Stimulated activated CD4-positive, alpha-beta T cell treated with anti-CD3 and anti-CD28 coated beads, Interleukin-12 subunit alpha, Interleukin-12 subunit beta, amount 100 ng/mL, for 4 hours (primary cell): ENCODE data around the gene TPM1.

ENCODE experiments used
- DNase-seq: peaks from one replicate; pipeline ENCODE4 v3.0.0-alpha.2; 2020

TPM1 gene

DNA sequence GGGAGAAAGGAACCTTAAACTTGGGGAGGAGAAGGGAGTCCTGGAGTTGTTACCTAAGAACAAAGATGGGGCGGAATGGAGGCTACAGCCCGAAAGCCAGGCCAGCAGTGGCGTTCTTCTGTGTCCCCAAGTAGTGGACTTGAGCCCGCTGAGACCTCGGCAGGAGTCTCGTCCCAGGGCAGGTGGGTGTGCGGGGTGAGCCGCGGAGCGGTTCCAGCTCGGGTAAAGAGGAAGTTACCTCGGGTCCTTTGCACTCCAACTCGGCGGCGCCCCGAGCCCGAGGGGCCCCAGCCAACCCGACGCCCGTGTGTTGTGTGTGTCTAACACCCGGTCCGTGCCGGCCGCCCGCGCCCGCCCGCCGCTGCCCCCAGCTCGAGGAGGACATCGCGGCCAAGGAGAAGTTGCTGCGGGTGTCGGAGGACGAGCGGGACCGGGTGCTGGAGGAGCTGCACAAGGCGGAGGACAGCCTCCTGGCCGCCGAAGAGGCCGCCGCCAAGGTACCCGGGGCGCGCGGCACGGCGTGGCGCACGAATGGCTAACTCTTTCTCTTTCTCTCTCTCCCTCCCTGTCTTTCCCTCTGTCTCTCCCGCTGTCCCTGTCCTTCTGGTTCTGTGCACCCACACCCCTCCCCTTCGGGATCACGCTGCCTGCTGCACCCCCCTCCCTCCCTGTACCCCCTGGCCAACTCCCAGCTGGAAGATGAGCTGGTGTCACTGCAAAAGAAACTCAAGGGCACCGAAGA is 959 bp downstream of the TPM1 start:
- no peak for DNase-seq

DNA sequence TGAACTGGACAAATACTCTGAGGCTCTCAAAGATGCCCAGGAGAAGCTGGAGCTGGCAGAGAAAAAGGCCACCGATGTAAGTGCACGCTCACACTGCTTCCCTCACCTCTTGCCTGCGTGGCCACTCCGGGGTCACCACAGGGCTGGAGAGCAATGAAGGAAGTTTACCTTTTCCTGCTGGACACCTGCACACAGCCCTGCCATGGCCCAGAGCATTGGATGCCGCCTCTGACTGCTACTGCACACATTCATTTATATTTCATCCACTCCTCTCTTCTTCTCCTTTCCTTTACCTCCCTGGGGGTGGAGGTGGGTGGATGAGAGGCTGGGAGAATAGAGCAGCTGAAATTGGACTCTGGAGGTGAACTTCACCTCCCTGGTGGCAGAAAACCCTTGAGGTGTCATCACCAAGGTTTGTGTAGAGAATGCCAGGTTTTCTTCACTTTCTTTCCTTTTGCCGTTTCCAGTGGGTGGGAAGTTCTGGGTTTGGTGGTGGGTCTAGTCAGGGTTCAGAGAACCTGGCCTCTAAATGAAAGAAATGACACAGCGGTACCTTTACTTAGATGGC is 1.6 kb downstream of the TPM1 start:
- no peak for DNase-seq

DNA sequence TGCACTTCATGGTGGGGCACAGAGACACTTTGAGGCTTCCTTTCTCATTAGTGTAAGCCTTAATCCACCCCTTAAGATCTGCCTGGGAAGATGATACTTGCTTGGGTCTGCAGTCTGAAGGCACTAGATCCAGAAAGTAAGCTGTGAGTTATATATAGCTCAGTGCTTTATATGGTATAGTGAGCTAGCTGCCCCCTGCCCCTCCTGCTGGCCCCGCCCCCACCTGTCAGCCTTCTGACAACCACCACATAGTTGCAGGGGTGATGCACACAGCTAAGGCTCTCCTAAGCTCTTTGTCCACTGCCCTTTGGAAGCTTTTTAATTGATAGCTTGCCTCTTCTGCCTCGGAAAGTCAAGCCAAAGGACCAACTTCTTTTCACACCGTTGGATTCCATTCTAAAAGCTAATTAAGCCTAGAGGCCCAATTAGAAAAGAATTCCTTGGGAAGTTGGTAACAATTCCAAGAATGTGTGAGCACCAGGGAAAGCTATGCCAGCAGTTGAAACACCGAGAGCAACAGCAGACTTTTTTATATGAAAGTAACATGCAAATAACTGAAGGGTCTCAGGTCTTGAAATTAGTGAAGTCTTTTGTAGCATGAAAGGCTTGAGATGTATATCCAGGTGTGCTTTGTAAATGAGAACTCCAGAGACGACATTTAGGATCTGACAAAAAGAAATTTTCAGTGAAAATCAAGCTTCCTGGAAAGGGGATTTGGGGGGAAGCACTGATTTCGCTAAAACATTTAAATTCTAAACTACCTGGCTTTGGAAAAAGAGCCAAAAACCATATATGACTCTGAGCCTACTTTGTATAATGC is 2.3 kb downstream of the TPM1 start:
- DNase-seq: no peak

DNA sequence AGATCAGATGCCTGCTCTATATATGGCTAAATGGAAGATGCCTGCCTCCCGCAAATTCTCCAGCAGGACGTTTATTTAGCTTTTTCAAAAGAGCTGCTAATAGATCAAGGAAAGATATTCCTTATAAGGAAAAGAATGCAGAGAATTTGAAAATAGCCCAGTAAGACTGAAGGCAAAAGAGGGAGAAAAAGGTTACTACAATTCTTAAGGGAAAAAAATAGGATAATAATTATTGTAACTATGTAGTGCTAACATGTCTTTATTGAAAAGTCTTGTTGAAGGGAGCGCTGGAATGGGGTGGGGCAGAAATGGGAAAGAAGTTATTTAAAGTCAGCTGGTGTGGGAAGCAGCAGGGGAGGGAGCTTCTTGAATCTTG is 2.9 kb downstream of the TPM1 start:
- no peak for DNase-seq

DNA sequence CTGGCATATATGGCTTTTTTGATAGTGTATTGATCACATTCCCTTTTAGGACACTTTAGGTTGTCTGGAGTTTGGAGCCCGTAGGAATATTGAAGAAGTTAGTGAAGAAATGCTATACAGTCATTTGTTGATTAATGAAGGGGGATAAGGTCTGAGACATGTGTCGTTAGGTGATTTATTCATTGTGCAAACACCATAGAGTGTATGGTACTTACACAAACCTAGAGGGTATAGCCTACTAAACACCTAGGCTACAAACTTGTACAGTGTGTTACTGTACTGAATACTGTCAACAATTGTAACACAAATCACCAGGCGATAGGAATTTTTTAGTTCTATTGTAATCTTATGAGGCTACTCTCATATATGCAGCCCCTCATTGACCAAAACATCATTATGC is 3.3 kb downstream of the TPM1 start:
- no peak for DNase-seq

DNA sequence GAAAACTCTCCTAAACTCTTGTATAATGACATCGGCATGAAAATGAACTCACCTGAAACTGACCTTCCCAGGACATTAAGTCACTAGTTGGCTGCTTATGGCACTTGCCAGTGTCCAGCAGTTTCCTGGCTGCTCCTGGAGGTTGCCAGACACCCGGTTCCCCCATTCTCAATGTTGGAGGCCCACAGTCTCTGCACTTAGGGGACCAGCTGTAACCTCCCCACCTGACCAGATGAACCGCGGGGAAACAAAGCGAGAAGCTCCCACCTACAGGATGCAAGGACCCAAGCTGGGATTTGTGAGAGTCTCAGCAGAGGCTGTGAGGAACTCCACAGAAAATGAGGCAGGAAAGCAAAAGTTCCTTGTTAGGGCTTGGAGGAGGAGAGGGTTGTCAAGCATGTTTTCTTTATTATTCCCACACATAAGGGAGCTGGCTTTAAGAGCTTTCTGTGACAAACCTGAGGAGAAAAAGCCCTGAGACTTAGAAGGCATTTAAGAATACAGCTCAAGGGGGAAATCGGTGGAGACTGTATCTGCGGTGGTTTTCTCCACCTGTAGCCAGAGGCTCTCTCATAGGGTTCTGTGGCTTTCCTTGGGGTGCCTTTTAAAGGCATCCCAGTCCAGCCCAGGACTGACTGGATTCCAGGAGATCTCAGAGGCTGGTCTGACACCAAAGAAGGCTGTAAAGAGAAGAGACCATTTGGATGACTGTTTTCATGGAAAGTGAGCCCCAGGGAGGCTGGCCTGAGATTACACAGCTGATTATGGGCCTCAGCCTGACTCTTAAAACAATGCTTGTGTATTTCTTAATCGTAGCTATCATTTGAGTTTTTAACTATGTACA is 4.6 kb downstream of the TPM1 start:
- DNase-seq: no peak

DNA sequence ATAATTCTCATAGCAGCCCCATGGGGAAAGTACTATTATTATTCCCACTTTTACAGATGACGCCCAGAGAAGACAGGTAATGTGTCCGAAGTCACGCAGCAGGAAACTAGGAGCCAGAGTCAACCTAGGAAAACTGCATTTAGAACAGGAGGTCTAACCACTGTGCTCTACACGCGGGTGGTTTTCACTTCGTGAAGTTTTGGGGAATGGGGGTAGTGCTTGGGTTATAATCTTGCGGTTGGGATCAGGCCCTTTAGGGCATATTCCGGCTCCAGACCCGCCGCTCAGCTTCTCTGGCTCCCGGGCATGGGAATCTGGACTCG is 5.2 kb downstream of the TPM1 start:
- DNase-seq: no peak

DNA sequence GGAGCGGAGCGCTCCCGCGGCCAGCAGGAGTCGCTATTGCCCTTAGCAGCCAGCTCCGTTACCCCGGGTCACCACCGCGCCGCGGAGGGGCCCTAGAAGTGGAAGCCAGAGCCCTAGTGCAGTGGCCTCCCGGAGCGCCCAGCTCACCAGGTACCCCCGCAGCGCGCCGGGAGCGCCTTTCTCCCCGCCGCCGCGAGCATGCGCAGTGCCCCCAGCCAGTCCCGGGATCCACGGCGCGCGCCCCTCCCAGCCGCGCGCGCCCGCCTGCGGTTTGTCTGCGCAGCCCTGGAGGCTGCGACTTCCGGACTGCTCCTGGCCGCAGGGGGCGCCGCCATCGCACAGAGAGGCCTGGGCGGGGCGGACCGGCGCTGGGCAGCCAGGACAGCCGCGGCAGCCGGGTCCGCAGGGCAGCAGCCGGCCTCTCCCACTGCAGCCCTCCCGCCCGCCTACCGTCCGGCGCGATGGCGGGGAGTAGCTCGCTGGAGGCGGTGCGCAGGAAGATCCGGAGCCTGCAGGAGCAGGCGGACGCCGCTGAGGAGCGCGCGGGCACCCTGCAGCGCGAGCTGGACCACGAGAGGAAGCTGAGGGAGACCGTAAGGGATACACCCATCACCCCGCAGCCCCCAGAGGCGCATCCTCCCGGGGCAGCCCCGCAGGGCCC is 5.7 kb downstream of the TPM1 start:
- DNase-seq: peak; percentile 83

DNA sequence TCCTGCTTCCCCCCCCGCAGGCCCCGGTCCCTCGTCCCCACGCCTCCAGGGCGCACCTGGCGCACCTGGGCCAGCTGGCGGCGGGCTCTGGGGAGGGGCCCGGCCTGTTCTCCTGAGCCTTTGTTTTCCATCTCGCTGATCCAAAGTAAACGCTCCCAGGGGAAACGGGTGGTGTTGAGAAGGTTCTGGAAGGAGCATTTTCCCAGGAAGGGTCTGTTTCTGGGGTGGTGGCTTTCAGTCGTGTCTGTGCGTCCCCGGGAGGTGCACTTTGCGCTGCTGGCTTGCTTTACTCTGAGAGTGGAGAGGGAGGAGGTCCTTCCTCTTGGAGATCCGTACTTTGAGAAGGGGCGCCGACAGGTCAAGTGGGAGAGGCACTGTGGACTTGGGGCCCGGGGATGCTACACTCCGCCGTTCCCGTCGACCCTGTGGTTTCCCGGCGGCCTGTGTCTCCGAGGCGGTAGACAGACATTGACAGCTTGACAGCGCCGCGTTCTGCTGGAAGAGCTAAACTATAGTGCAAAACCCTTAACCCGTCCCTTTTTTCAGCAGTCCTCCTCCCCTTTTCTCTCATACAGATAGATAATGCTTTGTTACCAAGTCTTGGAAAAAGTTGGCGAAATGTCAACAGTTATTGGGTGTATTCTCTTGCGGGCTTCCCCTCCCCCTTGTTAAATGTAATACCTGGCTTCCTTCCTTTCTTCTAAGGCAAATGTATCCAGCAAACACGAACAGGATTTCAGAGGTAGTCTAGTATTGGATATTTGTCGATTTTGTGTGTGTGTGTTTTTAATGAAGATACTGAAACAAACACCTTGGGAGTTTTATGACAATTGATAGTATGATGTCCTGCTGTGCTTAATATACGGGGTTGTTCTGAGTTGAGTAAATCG is 6.5 kb downstream of the TPM1 start:
- DNase-seq: peak; percentile 26

DNA sequence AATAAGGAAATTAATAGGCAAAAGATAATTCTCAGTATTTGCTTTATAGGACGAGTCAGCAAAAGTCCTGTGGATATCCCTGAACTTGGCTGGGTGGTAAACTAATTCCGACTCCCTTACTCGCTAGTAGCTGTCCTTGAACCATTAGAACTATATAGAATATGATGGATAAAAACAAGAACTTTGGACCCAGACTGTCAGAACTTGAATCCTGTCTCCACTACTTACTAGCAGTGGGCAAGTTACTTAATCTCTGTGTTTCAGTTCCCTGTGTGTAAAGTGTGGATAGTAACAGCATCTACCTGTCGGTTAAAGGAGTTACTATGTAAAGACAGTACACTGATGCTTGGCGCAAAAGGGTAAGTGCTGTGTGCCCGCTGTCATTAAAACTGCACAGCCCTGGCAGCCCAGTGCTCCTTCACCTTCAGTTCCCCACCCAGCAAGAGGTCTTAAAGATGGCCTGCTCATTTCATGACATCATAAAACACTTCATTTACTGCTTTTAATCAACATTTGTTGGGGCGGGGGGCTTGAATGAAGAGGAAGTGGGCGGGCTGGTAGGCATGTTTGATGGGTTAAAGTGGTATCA is 7.3 kb downstream of the TPM1 start:
- no peak for DNase-seq

DNA sequence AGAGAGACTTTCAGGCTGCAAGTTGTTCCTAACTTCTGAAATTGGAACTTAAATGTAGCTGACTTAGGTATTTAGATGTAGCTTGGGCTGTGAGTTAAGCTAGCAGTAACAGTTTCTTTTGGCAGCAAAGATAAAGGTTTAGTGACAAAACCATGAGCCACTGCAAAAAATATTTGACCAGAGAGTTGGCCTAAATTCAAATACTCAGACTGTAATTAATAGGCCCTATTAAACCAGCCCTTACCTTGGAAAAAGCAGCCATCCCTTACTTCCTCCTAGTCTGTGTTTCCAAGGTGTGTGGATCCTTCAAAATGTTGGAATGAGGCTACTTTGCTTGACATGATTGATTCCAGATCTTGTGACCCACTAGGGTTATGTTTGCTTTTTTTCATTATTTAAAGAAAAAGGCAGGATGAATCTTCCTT is 8.2 kb downstream of the TPM1 start:
- DNase-seq: no peak

DNA sequence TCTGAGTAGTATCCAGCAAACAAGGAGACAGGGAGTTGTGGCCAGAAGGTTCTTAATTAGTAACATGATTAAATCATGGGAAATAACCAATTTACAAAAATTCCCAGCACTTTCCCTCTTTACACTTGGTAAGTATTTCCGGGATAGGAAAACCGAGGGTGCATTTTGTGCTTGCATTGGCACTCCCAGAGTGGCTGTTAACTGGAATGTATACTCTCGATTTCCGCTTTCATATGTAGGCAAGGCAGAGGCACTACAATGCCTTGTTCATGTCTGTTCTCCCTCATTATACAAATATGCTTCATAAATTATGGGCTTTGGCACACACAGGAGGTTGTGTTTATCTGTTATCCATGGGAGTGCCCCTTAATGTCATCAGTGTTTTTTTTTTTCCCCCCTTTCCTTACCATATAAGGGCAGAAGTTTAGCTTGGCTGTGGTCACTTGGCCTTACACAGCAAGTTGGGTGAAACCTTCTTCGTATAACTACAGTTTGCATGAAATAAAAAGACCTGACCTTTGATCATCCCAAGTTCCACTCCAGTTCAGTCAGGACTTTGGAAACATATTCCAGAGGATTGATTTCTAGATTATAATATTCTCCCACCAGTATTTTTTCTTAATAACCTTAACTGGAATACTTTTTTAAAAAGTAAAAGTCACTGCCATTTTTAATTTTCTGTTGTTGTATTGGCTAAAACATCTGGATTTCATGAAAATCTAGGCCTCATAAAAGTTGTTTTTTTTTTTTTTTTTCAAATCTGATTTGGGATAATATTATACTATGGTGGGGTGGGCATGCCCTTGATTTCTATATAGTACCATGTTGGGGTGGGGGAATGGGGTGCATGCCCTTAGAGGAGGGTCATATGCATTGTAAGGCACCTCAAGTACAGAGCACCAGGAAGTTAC is 8.9 kb downstream of the TPM1 start:
- no peak for DNase-seq

DNA sequence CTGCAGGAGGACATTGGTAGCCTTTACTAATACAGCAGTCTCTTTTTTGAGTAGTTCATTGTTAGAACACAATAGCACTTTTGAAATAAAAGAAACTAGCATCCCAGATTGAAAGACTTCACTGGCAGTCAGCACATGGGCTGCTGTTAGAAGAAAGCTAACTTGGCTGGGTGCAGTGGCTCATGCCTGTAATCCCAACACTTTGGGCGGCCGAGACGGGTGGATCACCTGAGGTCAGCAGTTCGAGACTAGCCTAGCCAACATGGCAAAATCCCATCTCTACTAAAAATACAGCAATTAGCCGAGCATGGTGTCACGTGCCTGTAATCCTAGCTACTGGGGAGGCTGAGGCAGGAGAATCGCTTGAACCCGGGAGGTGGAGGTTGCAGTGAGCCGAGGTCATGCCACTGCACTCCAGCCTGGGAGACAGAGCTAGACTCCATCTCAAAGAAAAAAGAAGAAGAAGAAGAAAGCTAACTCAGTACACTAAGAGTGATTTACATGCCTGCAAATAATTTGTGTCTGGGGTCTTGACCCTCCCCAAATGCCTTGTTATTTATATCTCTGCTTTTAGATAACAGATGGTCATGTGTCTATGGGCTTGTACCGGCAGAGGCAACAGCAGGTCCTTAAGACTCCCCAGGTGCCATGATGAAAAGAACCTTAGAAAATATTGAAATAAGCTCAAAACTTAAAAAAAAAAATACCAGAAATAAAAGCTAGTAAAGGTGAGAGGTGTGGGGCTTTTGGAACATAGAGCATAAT is 9.7 kb downstream of the TPM1 start:
- no peak for DNase-seq

DNA sequence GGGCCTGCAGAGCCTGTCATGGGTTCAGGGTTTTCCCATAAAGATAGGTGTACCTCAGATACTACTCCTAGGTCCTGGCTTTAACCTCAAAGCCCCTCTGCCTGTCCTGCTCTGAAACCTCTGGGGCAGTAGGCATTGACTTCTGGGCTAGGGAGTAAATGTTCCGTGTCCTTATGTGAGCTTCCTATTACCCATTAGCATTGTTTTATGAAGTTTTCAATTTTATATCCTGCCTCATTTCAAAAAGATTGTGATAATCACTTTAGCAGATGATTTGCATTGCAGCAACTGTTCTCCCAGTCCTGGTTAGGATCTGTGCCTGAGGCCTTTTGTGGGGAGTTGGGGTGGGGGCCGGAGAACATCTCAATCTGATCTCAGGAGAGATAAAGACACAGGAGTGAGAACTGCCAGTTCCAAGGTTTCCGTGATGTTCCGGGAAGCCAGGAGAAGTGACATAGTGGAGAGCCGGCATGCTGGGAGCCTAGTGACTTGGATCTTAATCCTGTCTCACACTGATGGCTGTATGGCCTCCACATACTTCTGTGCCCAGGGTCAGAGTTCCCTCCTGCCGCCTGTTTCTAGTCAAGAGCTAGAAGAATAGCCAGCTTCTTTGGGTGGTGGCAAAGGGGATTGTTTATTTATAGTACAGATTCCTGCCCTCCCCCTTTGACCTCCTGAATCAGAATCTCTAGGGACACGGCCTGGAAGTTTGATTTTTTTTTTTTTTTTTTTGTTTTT is 10.6 kb downstream of the TPM1 start:
- no peak for DNase-seq

DNA sequence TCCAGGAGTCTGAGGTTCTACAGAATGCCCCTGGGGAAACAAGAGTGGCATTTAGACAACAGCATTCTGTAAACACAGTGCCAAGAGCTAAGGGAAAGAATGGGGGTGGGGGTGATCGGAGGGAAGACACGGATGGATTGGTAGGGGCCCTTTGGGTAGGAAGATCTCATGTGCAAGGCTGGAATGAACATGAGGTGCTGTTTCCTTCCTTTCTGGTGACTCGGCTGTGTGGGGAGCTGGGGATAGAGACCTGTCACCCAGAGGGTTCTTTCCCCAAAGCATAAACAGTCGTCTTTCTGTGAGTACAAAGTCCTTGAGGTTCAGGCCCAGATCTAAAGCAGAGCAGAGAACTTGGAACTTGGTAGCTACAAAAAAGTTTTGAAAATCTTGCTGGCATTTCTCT is 11.7 kb downstream of the TPM1 start:
- DNase-seq: no peak

DNA sequence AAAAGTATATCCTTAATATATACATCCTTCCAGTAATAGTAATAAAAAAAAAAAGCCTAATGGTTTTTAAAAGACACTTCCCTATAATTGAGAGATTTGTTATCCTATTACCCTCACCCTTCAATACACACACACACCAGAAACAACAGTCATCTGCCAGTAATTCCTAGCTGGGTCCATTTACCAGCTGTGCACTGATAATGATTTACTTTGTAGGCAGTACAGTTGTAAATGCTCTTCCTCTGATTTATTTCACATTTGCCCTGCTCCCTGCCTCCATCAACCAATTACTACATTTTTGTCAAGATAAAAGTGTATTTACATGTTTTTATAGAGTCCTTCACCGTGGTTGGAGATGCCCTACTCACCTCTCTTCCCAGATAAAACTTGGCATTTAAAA is 12.4 kb downstream of the TPM1 start:
- DNase-seq: no peak

DNA sequence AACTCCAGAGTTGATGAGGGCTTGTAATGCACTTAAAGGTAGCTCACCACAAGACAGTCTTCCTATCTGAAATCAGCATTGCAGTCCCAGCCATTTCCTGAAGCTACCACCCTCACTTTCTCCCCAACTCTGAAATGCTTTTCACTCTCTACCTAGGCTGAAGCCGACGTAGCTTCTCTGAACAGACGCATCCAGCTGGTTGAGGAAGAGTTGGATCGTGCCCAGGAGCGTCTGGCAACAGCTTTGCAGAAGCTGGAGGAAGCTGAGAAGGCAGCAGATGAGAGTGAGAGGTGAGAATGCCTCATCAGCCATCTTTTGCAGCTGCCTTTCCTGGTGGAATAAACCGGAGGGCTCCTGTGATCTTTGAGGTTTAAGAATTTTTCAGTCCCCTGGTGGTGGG is 14.3 kb downstream of the TPM1 start:
- DNase-seq: no peak

DNA sequence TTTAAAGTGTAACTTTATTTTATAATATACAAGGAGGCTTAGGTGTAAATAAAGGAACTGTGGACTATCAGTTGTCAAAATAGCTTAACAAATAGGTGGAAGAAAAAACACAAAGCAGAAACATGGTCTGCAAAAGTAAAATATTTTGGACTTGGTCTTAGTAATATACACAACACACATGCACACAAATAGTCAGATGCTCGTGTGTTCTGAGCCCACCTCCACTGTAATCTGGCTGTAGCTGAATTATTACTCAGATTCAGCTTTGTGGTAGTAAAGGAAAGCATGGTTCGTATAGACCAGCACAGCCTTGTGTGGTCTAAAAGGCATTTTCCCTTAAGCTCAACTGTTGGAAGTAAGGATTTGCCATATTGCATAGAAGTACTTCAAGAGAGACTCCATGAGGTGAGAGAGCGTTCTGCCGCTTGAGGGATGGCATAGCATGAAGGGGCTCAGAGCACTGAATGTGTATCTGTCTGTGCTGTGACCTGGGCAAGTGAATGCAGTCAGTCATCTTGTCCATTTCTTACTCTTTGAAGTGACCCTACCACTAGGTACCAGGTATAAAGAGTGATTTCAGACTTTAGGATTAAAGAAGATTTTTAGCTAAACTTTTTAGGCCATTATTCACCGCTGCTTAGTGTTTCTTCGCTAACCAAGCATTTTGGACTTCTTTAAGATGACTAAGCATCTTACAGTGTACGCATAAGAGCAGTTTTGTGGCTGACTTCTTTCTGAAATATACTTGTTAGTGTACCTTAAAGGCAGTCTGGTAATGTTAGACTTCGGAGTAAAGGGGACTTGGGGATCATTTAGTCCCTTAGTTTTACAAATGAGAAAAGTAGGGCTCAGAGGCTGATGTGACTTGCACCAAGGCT is 15.2 kb downstream of the TPM1 start:
- DNase-seq: no peak
